Gastroesophageal sphincter (tissue), 4 donors: Measurements from ENCODE around the gene TMEM178B. TPM values are rescaled to one million over a fixed set of nuclear protein-coding genes. Genes with fewer than 3 reads are reported as not detected.

Source experiments
- ATAC-seq: fragments of 150-250 bp; one replicate; pipeline ENCODE4 v1.9.1; 2016; ENCODE audit warnings: mild to moderate bottlenecking, moderate library complexity
- H3K27ac ChIP-seq, 4 donors: fragments of 200-600 bp; sonication (generic) in 3 of 4; 1 replicate in 3 of 4; 2 replicates in 1 of 4; pipeline ENCODE4 v1.5.1; 2016 to 2019
- H3K27me3 ChIP-seq: fragments of 200-600 bp; sonication (generic); one replicate; pipeline ENCODE4 v1.5.1; 2019
- H3K36me3 ChIP-seq, 2 donors: fragments of 200-600 bp; sonication (generic); one replicate each; pipeline ENCODE4 v1.5.1; 2019; ENCODE audit warnings: control low read depth in 1 of 2
- H3K4me1 ChIP-seq, 3 donors: fragments of 200-600 bp; sonication (generic); 1 replicate in 2 of 3; 2 replicates in 1 of 3; pipeline ENCODE4 v1.5.1; 2016 to 2019; ENCODE audit warnings: control low read depth in 2 of 3
- H3K4me3 ChIP-seq, 2 donors: fragments of 200-600 bp; sonication (generic); one replicate each; pipeline ENCODE4 v1.5.1; 2019; ENCODE audit warnings: mild to moderate bottlenecking in 1 of 2, moderate library complexity in 1 of 2
- H3K9me3 ChIP-seq, 3 donors: fragments of 200-600 bp; sonication (generic); one replicate each; pipeline ENCODE4 v1.5.1; 2017 to 2019; ENCODE audit warnings: control low read depth in 2 of 3
- EP300 ChIP-seq: sonication (generic); formaldehyde crosslinking; IDR thresholded peaks from one replicate; pipeline ENCODE4 v1.6.1; 2017; ENCODE audit warnings: antibody characterized with exemption, mild to moderate bottlenecking
- POLR2A ChIP-seq, 2 donors: fragments of 450-650 bp; IDR thresholded peaks; one replicate each; pipeline ENCODE4 v1.6.1; 2017; ENCODE audit warnings: antibody characterized with exemption in 2 of 2, mild to moderate bottlenecking in 2 of 2, moderate library complexity in 1 of 2
- POLR2AphosphoS5 ChIP-seq: sonication (generic); formaldehyde crosslinking; IDR thresholded peaks from one replicate; pipeline ENCODE4 v1.6.1; 2017; ENCODE audit warnings: antibody characterized with exemption
- WGBS, 2 donors: methylation state at CpG; one replicate each; pipeline ENCODE4 v1.1.5; 2018; ENCODE audit warnings: low coverage in 1 of 2; 5-methylcytosine and 5-hydroxymethylcytosine counted together
- total RNA-seq, 4 donors: library from RNA; depleted of rRNA; stranded (reverse); fragments of >200 nt; gene quantifications; one replicate each; pipeline ENCODE4 v1.1.0, GENCODE V29; 2016
- TF ChIP-seq, protein P1 (sequence below), 4 experiments: fragments of 200-600 bp in 2 of 4; fragments of 450-650 bp in 2 of 4; sonication (generic) in 1 of 4; IDR thresholded peaks; one replicate each; pipeline ENCODE4 v1.5.1; 2017 to 2019; ENCODE audit warnings: antibody characterized with exemption in 4 of 4, mild to moderate bottlenecking in 2 of 4, moderate library complexity in 2 of 4

The TMEM178B gene
- total RNA-seq, 4 donors from 2014 or later = 0.62 to 1.4 (median 1.0) TPM

DNA sequence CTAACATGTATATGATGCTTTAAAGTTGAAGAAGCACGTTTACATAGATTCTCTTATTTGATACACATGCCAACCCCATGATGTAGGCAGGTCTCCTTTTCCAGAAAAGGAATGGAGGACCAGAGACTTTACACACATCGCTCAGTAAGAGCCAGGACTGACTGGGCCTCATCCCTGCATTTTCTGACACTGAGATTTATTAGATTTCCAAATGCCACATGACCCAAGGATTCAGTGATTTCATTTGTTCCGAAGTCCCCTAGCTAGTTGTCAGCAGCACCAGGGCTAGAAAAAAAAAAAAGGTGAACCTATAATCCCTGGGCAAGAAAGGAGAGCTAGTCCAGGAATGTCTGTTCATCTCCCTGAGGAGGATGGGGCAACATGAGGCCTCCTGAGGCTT, 334.0 kb downstream of the TMEM178B start:
- Histone ChIP-seq H3K36me3 (no peaks in the 10 kb centered on the region), H3K4me3 (no peak overlapping the region), H3K27me3 (peaks cover 17% of the 10 kb centered on the region), H3K9me3 (no peaks in the 10 kb centered on the region), H3K4me1 (no peaks in the 10 kb centered on the region), H3K27ac (no peak overlapping the region)
- TF ChIP-seq, protein P1, sequence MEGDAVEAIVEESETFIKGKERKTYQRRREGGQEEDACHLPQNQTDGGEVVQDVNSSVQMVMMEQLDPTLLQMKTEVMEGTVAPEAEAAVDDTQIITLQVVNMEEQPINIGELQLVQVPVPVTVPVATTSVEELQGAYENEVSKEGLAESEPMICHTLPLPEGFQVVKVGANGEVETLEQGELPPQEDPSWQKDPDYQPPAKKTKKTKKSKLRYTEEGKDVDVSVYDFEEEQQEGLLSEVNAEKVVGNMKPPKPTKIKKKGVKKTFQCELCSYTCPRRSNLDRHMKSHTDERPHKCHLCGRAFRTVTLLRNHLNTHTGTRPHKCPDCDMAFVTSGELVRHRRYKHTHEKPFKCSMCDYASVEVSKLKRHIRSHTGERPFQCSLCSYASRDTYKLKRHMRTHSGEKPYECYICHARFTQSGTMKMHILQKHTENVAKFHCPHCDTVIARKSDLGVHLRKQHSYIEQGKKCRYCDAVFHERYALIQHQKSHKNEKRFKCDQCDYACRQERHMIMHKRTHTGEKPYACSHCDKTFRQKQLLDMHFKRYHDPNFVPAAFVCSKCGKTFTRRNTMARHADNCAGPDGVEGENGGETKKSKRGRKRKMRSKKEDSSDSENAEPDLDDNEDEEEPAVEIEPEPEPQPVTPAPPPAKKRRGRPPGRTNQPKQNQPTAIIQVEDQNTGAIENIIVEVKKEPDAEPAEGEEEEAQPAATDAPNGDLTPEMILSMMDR (IDR thresholded peaks at IDR 0.05) = no peak
- no peak for TF ChIP-seq POLR2A (IDR thresholded peaks at IDR 0.05)
- no peak for TF ChIP-seq EP300
- no peak for TF ChIP-seq POLR2AphosphoS5
- no peak for ATAC-seq
- 72 to 87% methylated on average over 2 of the region's 3 CpGs for WGBS, 2 donors

DNA sequence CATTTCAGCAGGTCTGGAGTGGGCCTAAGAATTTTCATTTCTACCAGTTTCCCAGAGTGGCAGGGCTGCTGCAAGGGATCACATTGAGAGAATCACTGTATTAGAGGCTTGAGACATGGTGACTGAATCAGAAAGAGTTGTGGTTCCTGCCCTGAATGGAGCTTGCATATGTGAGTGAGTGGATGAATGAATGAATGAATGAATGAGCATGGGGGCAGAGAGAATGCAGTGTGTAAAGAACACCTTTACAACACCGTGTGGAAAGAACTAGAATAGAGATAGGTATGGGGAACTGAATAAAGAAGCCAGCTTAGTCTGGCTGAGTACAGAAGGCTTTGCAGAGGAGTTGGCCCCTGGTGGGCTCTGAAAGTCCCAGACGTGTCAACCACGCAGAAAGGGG, 334.6 kb downstream of the TMEM178B start:
- Histone ChIP-seq H3K27me3 (peaks cover 17% of the 10 kb centered on the region), H3K36me3 (no peaks in the 10 kb centered on the region), H3K4me1 (no peaks in the 10 kb centered on the region), H3K27ac (no peak overlapping the region), H3K9me3 (no peaks in the 10 kb centered on the region), H3K4me3 (no peak overlapping the region)
- WGBS, 2 donors = 33 to 47% methylated on average over 3 of the region's 3 CpGs
- ATAC-seq = no peak
- TF ChIP-seq, protein P1 (IDR thresholded peaks at IDR 0.05) = no peak
- TF ChIP-seq POLR2AphosphoS5 (no peak), POLR2A (IDR thresholded peaks at IDR 0.05) (no peak), EP300 (no peak)

DNA sequence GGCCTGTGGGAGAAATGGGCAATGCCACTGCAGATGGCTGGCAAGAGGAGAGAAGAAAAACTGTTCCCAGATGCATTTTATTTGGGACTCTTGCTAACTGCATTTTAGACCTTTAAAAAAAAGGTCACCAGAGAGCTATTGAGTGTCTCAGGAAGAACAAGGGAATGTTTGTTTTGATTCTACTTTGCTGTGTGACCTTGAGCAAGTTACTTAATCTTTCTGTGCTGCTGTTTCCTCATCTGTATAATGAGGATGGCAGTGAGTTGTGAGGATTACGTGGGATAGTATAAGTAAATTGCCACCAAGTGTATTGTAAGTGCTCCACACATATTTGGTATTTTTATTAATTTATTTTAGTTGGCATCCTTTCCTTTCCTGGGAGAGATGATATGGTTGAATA, 335.4 kb downstream of the TMEM178B start:
- no peak overlapping the region for H3K4me3 ChIP-seq
- ATAC-seq = no peak
- no peaks in the 10 kb centered on the region for H3K9me3 ChIP-seq
- no peaks in the 10 kb centered on the region for H3K36me3 ChIP-seq
- no peak overlapping the region for H3K27ac ChIP-seq
- WGBS, 2 donors = 67 to 79% methylated on average over 1 of the region's 1 CpG
- H3K27me3 ChIP-seq = peaks cover 17% of the 10 kb centered on the region
- TF ChIP-seq EP300 (no peak), POLR2A (IDR thresholded peaks at IDR 0.05) (no peak), POLR2AphosphoS5 (no peak)
- TF ChIP-seq, protein P1 (IDR thresholded peaks at IDR 0.05) = no peak
- no peaks in the 10 kb centered on the region for H3K4me1 ChIP-seq

DNA sequence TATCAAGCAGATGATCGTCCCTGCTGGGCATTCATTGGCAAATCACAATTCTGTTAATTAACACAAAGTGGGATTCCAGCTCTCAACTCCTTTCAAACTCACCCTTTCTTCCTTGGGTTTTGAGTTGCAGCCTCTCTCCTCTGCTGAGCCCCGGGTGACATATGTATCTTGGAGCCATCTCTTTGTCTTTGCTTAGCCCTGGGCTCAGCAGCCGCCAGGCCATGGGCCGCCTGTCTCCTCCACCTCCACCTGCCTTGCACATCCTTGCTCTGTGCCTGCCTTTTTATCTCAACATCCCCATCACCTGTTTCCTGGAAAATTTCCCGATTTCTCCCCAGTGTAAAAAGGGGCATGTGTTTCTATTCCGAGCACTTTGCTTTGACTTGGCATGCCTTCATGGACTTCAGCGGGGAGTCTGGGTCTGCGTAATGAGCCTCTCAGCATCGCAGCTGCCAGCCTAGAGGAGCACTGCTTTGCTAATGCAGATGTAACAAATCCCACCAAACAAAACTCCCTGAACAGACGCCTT, 336.0 kb downstream of the TMEM178B start:
- peaks cover 17% of the 10 kb centered on the region for H3K27me3 ChIP-seq
- no peak for ATAC-seq
- H3K4me3 ChIP-seq = no peak overlapping the region
- no peaks in the 10 kb centered on the region for H3K4me1 ChIP-seq
- H3K9me3 ChIP-seq = no peaks in the 10 kb centered on the region
- H3K27ac ChIP-seq = no peak overlapping the region
- no peak for TF ChIP-seq EP300
- no peak for TF ChIP-seq POLR2AphosphoS5
- no peak for TF ChIP-seq POLR2A (IDR thresholded peaks at IDR 0.05)
- TF ChIP-seq, protein P1 (IDR thresholded peaks at IDR 0.05) = no peak
- 25 to 36% methylated on average over 6 to 10 of the region's 10 CpGs for WGBS, 2 donors
- no peaks in the 10 kb centered on the region for H3K36me3 ChIP-seq

DNA sequence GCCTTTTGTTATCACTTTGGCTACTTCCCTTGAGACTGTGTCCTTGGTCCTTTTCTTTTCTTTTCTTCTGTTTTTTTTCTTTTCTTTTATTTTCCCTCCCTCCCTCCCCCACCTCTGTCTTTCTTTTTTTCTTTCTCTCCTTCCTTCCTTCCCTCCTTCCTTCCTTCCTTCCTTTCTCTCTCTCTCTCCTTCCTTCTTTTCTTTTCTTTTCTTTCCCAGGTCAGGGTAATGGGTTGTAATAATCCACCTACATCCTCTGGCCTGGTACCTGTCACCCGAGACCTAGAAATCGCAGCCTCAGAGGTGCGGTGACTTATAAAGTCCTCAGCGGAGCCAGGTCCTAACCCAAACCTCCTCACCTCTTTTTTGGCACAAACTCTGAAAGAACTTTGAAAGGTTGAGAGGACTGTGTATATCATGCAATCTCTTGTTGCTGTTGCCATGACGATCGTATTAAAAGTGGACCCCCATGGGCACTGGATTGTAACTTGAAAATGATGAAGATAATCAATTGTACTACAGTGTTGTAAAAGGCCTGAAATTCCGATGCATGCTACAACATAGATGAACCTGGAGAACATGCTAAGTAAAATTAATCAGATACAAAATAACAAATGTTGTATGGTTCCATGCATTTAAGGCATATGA, 336.6 kb downstream of the TMEM178B start:
- no peak for ATAC-seq
- 72 to 84% methylated on average over 4 to 7 of the region's 7 CpGs for WGBS, 2 donors
- no peak overlapping the region for H3K27ac ChIP-seq
- TF ChIP-seq, protein P1 (IDR thresholded peaks at IDR 0.05) = no peak
- TF ChIP-seq EP300 = no peak
- TF ChIP-seq POLR2AphosphoS5 = no peak
- TF ChIP-seq POLR2A (IDR thresholded peaks at IDR 0.05) = no peak
- no peaks in the 10 kb centered on the region for H3K4me1 ChIP-seq
- H3K27me3 ChIP-seq = peaks cover 17% of the 10 kb centered on the region
- no peaks in the 10 kb centered on the region for H3K36me3 ChIP-seq
- no peaks in the 10 kb centered on the region for H3K9me3 ChIP-seq
- no peak overlapping the region for H3K4me3 ChIP-seq
